ENCODE measurements around the gene SLC18A2. TPM values are rescaled to one million over a fixed set of nuclear protein-coding genes. Genes with fewer than 3 reads are reported as not detected.

The SLC18A2 gene
- total RNA-seq, 1 experiment from 2014 or later = 4.0 TPM

DNA sequence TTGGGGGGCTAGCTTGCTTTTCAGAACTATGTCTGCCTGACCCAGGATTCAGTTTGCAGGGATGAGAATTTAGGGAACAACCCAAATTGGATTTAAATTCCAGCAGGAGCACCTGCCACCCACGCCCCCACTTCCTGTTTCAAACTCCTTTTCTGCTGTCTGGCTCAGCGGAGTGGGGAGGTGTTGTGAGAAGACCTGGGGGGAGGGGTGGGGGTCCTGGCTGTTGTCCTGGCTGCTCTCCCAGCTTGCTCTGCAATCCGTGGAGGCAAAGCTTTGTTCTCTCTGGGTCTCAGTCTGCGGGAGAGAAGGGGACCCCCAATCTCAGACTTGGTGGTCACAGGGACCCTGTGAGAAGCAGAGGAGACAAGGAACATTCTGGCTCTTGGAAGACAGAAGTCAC, 42.8 kb upstream of the SLC18A2 start:
- Histone ChIP-seq H3K4ac (ENCODE audit: low read depth, low read length) (no peak overlapping the region), H3K23me2 (ENCODE audit: insufficient read length, low read depth, low read length, poor library complexity, severe bottlenecking) (no peaks in the 10 kb centered on the region), H3K4me1 (ENCODE audit: insufficient read depth, low read length) (no peaks in the 10 kb centered on the region), H3K27me3 (ENCODE audit: insufficient read depth, low read length) (no peaks in the 10 kb centered on the region), H4K8ac (replicated peaks; ENCODE audit: insufficient read length, low read depth, low read length) (no peak overlapping the region), H3K18ac (ENCODE audit: insufficient read length, low read depth, low read length) (no peak overlapping the region), H2AK5ac (ENCODE audit: insufficient read length, low read length) (no peak overlapping the region), H3K23ac (ENCODE audit: insufficient read length, low read depth, low read length) (no peak overlapping the region), H3K4me2 (ENCODE audit: insufficient read depth, insufficient read length, low read length) (no peak overlapping the region), H3K56ac (ENCODE audit: insufficient read length, low read depth, low read length) (no peak overlapping the region), H4K20me1 (ENCODE audit: control insufficient read depth, insufficient read depth, insufficient read length) (no peaks in the 10 kb centered on the region), H2AFZ (ENCODE audit: low read length) (no peak overlapping the region), H2BK20ac (ENCODE audit: low read depth, low read length, poor library complexity, severe bottlenecking) (no peak overlapping the region), H2BK12ac (ENCODE audit: insufficient read length, low read depth, low read length) (no peak overlapping the region), H3K9me3 (ENCODE audit: control insufficient read depth, low read depth, low read length) (no peaks in the 10 kb centered on the region), H4K91ac (ENCODE audit: insufficient read length, low read depth, low read length) (no peak overlapping the region), H3K9ac (ENCODE audit: extremely low read depth, insufficient read length, low read length) (no peak overlapping the region), H3K79me1 (ENCODE audit: insufficient read depth, low read depth, low read length, poor library complexity, severe bottlenecking) (no peaks in the 10 kb centered on the region), H3K14ac (ENCODE audit: insufficient read depth, low read length) (no peak overlapping the region), H4K5ac (ENCODE audit: insufficient read length, low read depth, low read length) (no peak overlapping the region), H3K79me2 (ENCODE audit: insufficient read depth, low read length) (no peaks in the 10 kb centered on the region), H3K27ac (ENCODE audit: insufficient read length, low read depth, low read length) (no peak overlapping the region), H2BK5ac (ENCODE audit: insufficient read length, low read length) (no peak overlapping the region), H2BK120ac (ENCODE audit: low read depth, low read length, poor library complexity, severe bottlenecking) (no peak overlapping the region), H2BK15ac (ENCODE audit: low read depth, low read length) (no peak overlapping the region), H3T11ph (ENCODE audit: low read length) (no peak overlapping the region)
- DNase-seq = no peak
- Mint-ChIP-seq H3K27ac (no peak overlapping the region), H3K36me3 (ENCODE audit: insufficient read depth in 1 of 3, low read depth in 3 of 3) (no peaks in the 10 kb centered on the region), H3K4me3 (no peak overlapping the region), H3K4me1 (peaks cover 9 to 11% of the 10 kb centered on the region in 2 experiments), H3K27me3 (ENCODE audit: low read depth) (peaks cover 26% of the 10 kb centered on the region), H3K9me3 (no peaks in the 10 kb centered on the region; a peak in 1 of 5 replicates)
- TF ChIP-seq, protein P1, sequence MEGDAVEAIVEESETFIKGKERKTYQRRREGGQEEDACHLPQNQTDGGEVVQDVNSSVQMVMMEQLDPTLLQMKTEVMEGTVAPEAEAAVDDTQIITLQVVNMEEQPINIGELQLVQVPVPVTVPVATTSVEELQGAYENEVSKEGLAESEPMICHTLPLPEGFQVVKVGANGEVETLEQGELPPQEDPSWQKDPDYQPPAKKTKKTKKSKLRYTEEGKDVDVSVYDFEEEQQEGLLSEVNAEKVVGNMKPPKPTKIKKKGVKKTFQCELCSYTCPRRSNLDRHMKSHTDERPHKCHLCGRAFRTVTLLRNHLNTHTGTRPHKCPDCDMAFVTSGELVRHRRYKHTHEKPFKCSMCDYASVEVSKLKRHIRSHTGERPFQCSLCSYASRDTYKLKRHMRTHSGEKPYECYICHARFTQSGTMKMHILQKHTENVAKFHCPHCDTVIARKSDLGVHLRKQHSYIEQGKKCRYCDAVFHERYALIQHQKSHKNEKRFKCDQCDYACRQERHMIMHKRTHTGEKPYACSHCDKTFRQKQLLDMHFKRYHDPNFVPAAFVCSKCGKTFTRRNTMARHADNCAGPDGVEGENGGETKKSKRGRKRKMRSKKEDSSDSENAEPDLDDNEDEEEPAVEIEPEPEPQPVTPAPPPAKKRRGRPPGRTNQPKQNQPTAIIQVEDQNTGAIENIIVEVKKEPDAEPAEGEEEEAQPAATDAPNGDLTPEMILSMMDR (conservative IDR thresholded peaks at IDR 0.05) = no peak
- no CpG with 5 or more reads among the region's 4 CpGs for WGBS (ENCODE audit: extremely low coverage, insufficient read length, low lambda C conversion rate)

Data from H9 (cell line).